K562 treated with DMSO at 1 percent for 4 hours (cell line): Measurements from ENCODE around the gene PRR36. TPM values are rescaled to one million over a fixed set of nuclear protein-coding genes. Genes with fewer than 3 reads are reported as not detected.

Source experiments
- total RNA-seq: library from RNA; unstranded; fragments of 300-600 nt; gene quantifications from 2 replicates; pipeline ENCODE4 v1.2.3, GENCODE V29; 2022; ENCODE audit not compliant: insufficient read depth

The PRR36 gene
- 0.12 TPM in 1 of 2 replicates, not detected in the other for total RNA-seq

GRCh38 chr19:7874076-7874896, at the start of gene PRR36:
PRR36 (minus strand) TSS chr19:7874390; CDS start chr19:7873689, 701 bp downstream.

GRCh38 chr19:7919610-7920518, 45.7 kb upstream of the PRR36 start, which contains the start of gene SNAPC2:
SNAPC2 (plus strand) TSS chr19:7920338; CDS start chr19:7920367, 29 bp downstream.

GRCh38 chr19:7914598-7915045, 40.4 kb upstream of the PRR36 start, which contains the start of gene TGFBR3L:
TGFBR3L (plus strand) TSS chr19:7914830.

GRCh38 chr19:7903244-7904073, 29.3 kb upstream of the PRR36 start, which contains the start of gene MAP2K7:
MAP2K7 (plus strand) TSS chr19:7903877; CDS start chr19:7903945, 68 bp downstream.

GRCh38 chr19:7888145-7888825, 14.1 kb upstream of the PRR36 start, which contains the start of gene LRRC8E:
LRRC8E (plus strand) TSS chr19:7888510; CDS start chr19:7895604, 7,094 bp downstream.

GRCh38 chr19:7829561-7830271, 44.5 kb downstream of the PRR36 start, which contains the start of gene EVI5L:
EVI5L (plus strand) TSS chr19:7830218; CDS start chr19:7846543, 16,325 bp downstream.

Other genes starting within 250 kb of the PRR36 start
- 73.4 and 73.7 TPM in 2 replicates for gene XAB2, start 244.8 kb downstream of the PRR36 start, total RNA-seq
- 19.4 and 24.7 TPM in 2 replicates for gene PET100, start 244.6 kb downstream of the PRR36 start, total RNA-seq
- not detected in 2 replicates for gene PCP2, start 240.7 kb downstream of the PRR36 start, total RNA-seq
- 219 and 238 TPM in 2 replicates for gene STXBP2, start 237.3 kb downstream of the PRR36 start, total RNA-seq
- gene RETN, start 205.3 kb downstream of the PRR36 start, total RNA-seq = not detected in 2 replicates
- 1.6 and 3.9 TPM in 2 replicates for gene MCEMP1, start 197.3 kb downstream of the PRR36 start, total RNA-seq
- gene TRAPPC5, start 193.6 kb downstream of the PRR36 start, total RNA-seq = 90.6 and 98.1 TPM in 2 replicates
- gene FCER2, start 172.3 kb downstream of the PRR36 start, total RNA-seq = not detected in 2 replicates
- gene CLEC4G, start 142.3 kb downstream of the PRR36 start, total RNA-seq = not detected in 2 replicates
- not detected in 2 replicates for gene CD209, start 126.9 kb downstream of the PRR36 start, total RNA-seq
- 0.40 TPM in 1 of 2 replicates, not detected in the other for gene CLEC4M, start 111.1 kb downstream of the PRR36 start, total RNA-seq
- gene EVI5L, start 44.2 kb downstream of the PRR36 start, total RNA-seq = 7.9 and 13.4 TPM in 2 replicates
- 3.9 and 4.0 TPM in 2 replicates for gene LRRC8E, start 14.1 kb upstream of the PRR36 start, total RNA-seq
- gene MAP2K7, start 29.5 kb upstream of the PRR36 start, total RNA-seq = 24.3 and 30.0 TPM in 2 replicates
- 3.9 TPM in 2 replicates for gene TGFBR3L, start 40.4 kb upstream of the PRR36 start, total RNA-seq
- 45.1 and 48.4 TPM in 2 replicates for gene SNAPC2, start 45.9 kb upstream of the PRR36 start, total RNA-seq
- gene CTXN1, start 51.7 kb upstream of the PRR36 start, total RNA-seq = 8.8 and 9.9 TPM in 2 replicates
- 150 and 161 TPM in 2 replicates for gene TIMM44, start 69.3 kb upstream of the PRR36 start, total RNA-seq
- 52.1 and 62.2 TPM in 2 replicates for gene ELAVL1, start 131.3 kb upstream of the PRR36 start, total RNA-seq
- not detected in 2 replicates for gene CCL25, start 178.4 kb upstream of the PRR36 start, total RNA-seq